ENCODE results near the gene TMCO4.
"Not testable (repeated sequence)": the region's sequence is repeated elsewhere in the genome, so short reads cannot be mapped to it uniquely, and the experiment has no call there.

Gene TMCO4

DNA sequence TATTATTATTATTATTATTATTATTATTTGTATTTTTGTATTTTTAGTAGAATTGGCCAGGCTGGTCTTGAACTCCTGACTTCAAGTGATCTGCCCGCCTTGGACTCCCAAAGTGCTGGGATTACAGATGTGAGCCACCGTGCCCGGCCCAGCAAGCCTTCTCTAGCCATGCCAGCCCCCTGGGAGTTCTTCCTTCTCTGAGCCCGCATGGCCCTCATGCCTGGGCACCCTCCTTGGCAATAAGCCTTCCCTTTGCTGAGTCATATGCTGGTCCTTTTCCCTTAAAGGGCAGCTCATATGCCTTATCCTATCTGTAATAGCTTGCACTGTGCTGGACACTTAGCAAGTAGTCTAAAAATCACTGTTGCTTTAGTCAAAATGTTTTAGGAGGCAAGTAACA, 164.1 kb downstream of the TMCO4 start:
- DNase-seq (ENCODE audit: low read depth) = no peak
- H3K4me3 ChIP-seq (ENCODE audit: low read length) = no peak overlapping the region
- TF ChIP-seq, protein P1, sequence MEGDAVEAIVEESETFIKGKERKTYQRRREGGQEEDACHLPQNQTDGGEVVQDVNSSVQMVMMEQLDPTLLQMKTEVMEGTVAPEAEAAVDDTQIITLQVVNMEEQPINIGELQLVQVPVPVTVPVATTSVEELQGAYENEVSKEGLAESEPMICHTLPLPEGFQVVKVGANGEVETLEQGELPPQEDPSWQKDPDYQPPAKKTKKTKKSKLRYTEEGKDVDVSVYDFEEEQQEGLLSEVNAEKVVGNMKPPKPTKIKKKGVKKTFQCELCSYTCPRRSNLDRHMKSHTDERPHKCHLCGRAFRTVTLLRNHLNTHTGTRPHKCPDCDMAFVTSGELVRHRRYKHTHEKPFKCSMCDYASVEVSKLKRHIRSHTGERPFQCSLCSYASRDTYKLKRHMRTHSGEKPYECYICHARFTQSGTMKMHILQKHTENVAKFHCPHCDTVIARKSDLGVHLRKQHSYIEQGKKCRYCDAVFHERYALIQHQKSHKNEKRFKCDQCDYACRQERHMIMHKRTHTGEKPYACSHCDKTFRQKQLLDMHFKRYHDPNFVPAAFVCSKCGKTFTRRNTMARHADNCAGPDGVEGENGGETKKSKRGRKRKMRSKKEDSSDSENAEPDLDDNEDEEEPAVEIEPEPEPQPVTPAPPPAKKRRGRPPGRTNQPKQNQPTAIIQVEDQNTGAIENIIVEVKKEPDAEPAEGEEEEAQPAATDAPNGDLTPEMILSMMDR (conservative IDR thresholded peaks at IDR 0.05; ENCODE audit: low read depth, low read length) = no peak

DNA sequence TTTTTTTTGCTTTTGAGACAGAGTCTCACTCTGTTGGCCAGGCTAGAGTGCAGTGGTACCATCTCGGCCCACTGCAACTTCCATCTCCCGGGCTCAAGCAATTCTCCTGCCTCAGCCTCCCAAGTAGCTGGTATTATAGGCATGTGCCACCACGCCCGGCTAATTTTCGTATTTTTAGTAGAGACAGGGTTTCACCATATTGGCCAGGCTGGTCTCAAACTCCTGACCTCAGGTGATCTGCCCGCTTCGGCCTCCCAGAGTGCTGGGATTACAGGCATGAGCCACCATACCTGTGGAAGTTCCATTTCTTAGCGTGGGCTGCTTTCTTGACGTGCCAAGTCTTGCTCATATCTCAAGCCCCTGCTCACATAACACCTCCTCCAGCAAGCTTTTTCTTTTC, 164.7 kb downstream of the TMCO4 start:
- H3K4me3 ChIP-seq (ENCODE audit: low read length) = not testable (repeated sequence)

GRCh38 chr1:19633106-19633505, 166.6 kb downstream of the TMCO4 start:
- H3K4me3 ChIP-seq (ENCODE audit: low read length) = no peak overlapping the region
- TF ChIP-seq, protein P1 (conservative IDR thresholded peaks at IDR 0.05; ENCODE audit: low read depth, low read length) = no peak
- DNase-seq (ENCODE audit: low read depth) = no peak

More for the DNA sequence above, 164.7 kb downstream of the TMCO4 start:
- DNase-seq (ENCODE audit: low read depth) = not testable (repeated sequence)
